HL-60 (cell line): ENCODE results near the gene SLAMF9.

Experiments
- DNase-seq, 2 experiments: peaks; one replicate each; pipeline ENCODE4 v3.0.0-alpha.2; 2010 to 2020; ENCODE audit warnings: low read depth in 1 of 2, low spot score in 1 of 2
- H3K27ac ChIP-seq: fragments of 250-450 bp; sonication (Bioruptor Pico); replicated peaks from 2 replicates; pipeline ENCODE4 v1.5.1; 2020; ENCODE audit warnings: mild to moderate bottlenecking, moderate library complexity
- H3K27me3 ChIP-seq: fragments of 250-450 bp; sonication (Bioruptor Pico); 2 replicates; pipeline ENCODE4 v1.5.1; 2021; ENCODE audit warnings: mild to moderate bottlenecking, moderate library complexity; ENCODE audit not compliant: insufficient read depth, poor library complexity, severe bottlenecking
- H3K4me3 ChIP-seq: replicated peaks from 2 replicates; pipeline ENCODE4 v1.5.1; 2011; ENCODE audit warnings: mild to moderate bottlenecking, control low read depth, low read length; ENCODE audit not compliant: insufficient read depth
- CTCF ChIP-seq: IDR thresholded peaks from one replicate; pipeline ENCODE4 v1.5.1; 2011; ENCODE audit warnings: low read length, control low read depth, inconsistent platforms; ENCODE audit not compliant: insufficient read depth
- GABPA ChIP-seq: IDR thresholded peaks from 2 replicates; pipeline ENCODE4 v1.6.1; 2012; ENCODE audit warnings: low read depth
- POLR2AphosphoS5 ChIP-seq: IDR thresholded peaks from 2 replicates; pipeline ENCODE4 v1.6.1; 2012; ENCODE audit warnings: low read depth
- REST ChIP-seq: IDR thresholded peaks from 2 replicates; pipeline ENCODE4 v1.6.1; 2012; ENCODE audit warnings: low read depth; ENCODE audit not compliant: insufficient replicate concordance
- SPI1 ChIP-seq: IDR thresholded peaks from 2 replicates; pipeline ENCODE4 v1.6.1; 2012; ENCODE audit warnings: low read depth, mild to moderate bottlenecking, borderline replicate concordance

The SLAMF9 gene

GRCh38 chr1:159932296-159933285 is 21.4 kb downstream of the SLAMF9 start:
- no peak for DNase-seq
- Histone ChIP-seq H3K27me3 (no peaks in the 10 kb centered on the region), H3K27ac (no peak overlapping the region), H3K4me3 (no peak overlapping the region)
- TF ChIP-seq REST, result no peak
- TF ChIP-seq GABPA, result no peak
- no peak for TF ChIP-seq POLR2AphosphoS5
- no peak for TF ChIP-seq SPI1
- TF ChIP-seq CTCF, result no peak

- no peak for DNase-seq
- no peak for TF ChIP-seq POLR2AphosphoS5
- TF ChIP-seq SPI1, result no peak
- Histone ChIP-seq H3K27me3 (no peaks in the 10 kb centered on the region), H3K4me3 (no peak overlapping the region), H3K27ac (no peak overlapping the region)
Measured at GRCh38 chr1:159931795-159932173, 22.3 kb downstream of the SLAMF9 start.

GRCh38 chr1:159931101-159931794 is 22.8 kb downstream of the SLAMF9 start:
- DNase-seq, result no peak
- Histone ChIP-seq H3K27me3 (no peaks in the 10 kb centered on the region), H3K4me3 (no peak overlapping the region), H3K27ac (no peak overlapping the region)
- TF ChIP-seq POLR2AphosphoS5 (no peak), SPI1 (no peak), CTCF (no peak), REST (no peak), GABPA (no peak)

GRCh38 chr1:159930634-159931033 is 23.4 kb downstream of the SLAMF9 start:
- no peak for DNase-seq
- TF ChIP-seq SPI1 (no peak), POLR2AphosphoS5 (no peak), CTCF (no peak), REST (no peak), GABPA (no peak)
- H3K27me3 ChIP-seq, result no peaks in the 10 kb centered on the region
- H3K27ac ChIP-seq, result no peak overlapping the region
- no peak overlapping the region for H3K4me3 ChIP-seq
